Transverse colon (tissue), 4 donors: Measurements from ENCODE around the gene UBE4A.

ENCODE experiments used
- EP300 ChIP-seq: sonication (generic); formaldehyde crosslinking; IDR thresholded peaks from one replicate; pipeline ENCODE4 v1.6.1; 2017; ENCODE audit warnings: antibody characterized with exemption, low read depth
- POLR2A ChIP-seq: fragments of 450-650 bp; IDR thresholded peaks from one replicate; pipeline ENCODE4 v1.6.1; 2016; ENCODE audit warnings: antibody characterized with exemption, mild to moderate bottlenecking, moderate library complexity
- POLR2AphosphoS5 ChIP-seq, 3 donors: sonication (generic); formaldehyde crosslinking; IDR thresholded peaks; one replicate each; pipeline ENCODE4 v1.6.1; 2016; ENCODE audit warnings: antibody characterized with exemption in 3 of 3
- TF ChIP-seq, protein P1 (sequence below), 5 experiments: fragments of 200-600 bp in 3 of 5; fragments of 450-650 bp in 2 of 5; sonication (generic) in 3 of 5; IDR thresholded peaks; 1 replicate in 2 of 5; 2 replicates in 3 of 5; pipeline ENCODE4 v1.5.1; 2016 to 2017; ENCODE audit warnings: antibody characterized with exemption in 5 of 5, inconsistent platforms in 3 of 5, mild to moderate bottlenecking in 2 of 5, moderate library complexity in 1 of 5

DNA sequence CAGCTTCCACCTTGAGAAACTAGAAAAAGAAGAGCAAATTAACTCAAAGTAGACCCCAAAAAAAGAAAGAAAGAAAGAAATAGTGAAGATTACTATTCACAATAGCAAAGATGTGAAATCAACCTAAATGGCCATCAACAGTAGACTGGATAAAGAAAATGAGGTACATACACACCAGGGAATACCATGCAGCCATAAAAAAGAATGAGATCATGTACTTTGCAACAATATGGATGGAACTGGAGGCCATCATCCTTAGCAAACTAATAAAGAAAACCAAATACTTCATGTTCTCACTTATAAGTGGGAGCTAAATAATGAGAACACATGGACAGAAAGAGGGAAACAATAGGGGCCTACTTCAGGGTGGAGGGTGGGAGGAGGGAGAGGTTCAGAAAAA, 30.7 kb upstream of the UBE4A start:
- TF ChIP-seq, protein P1, sequence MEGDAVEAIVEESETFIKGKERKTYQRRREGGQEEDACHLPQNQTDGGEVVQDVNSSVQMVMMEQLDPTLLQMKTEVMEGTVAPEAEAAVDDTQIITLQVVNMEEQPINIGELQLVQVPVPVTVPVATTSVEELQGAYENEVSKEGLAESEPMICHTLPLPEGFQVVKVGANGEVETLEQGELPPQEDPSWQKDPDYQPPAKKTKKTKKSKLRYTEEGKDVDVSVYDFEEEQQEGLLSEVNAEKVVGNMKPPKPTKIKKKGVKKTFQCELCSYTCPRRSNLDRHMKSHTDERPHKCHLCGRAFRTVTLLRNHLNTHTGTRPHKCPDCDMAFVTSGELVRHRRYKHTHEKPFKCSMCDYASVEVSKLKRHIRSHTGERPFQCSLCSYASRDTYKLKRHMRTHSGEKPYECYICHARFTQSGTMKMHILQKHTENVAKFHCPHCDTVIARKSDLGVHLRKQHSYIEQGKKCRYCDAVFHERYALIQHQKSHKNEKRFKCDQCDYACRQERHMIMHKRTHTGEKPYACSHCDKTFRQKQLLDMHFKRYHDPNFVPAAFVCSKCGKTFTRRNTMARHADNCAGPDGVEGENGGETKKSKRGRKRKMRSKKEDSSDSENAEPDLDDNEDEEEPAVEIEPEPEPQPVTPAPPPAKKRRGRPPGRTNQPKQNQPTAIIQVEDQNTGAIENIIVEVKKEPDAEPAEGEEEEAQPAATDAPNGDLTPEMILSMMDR (IDR thresholded peaks at IDR 0.05), result no peak
- TF ChIP-seq POLR2AphosphoS5 (IDR thresholded peaks at IDR 0.05) (no peak), POLR2A (no peak), EP300 (no peak)
